ENCODE data around the gene RTCB.

GRCh38 chr22:32430352-32430751, 18.3 kb upstream of the RTCB start:
- TF ChIP-seq CTCF (IDR thresholded peaks at IDR 0.05), result no peak
- no peak for TF ChIP-seq EZH2 (IDR thresholded peaks at IDR 0.05)
- TF ChIP-seq EZH2phosphoT487 (IDR thresholded peaks at IDR 0.05), result no peak

Measured in neural progenitor cell (in vitro differentiated cells).